ENCODE measurements around the gene ZNF674.
"Not testable (repeated sequence)": the region's sequence is repeated elsewhere in the genome, so short reads cannot be mapped to it uniquely, and the experiment has no call there.

Gene ZNF674

DNA sequence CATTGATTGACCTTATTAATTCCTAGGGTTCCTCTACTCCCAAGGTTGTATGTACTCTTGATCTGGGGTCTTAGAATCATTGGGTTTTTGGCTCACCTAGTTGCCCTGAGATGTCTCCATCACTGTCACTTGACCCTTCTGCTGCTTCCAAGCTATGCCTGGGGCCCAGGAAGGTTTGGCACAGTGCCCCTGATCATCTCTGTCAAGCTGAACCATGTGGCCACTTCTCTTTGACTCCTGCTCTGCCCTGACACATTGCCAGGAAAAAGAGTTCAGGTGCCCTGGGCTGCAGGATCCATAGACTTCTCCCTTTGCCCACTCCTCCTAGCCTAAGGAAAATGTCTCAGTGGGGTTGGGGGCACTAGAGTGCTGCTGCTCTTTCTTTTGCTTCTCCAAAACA lies 24.4 kb upstream of the ZNF674 start:
- DNase-seq (ENCODE audit: low read depth): no peak

DNA sequence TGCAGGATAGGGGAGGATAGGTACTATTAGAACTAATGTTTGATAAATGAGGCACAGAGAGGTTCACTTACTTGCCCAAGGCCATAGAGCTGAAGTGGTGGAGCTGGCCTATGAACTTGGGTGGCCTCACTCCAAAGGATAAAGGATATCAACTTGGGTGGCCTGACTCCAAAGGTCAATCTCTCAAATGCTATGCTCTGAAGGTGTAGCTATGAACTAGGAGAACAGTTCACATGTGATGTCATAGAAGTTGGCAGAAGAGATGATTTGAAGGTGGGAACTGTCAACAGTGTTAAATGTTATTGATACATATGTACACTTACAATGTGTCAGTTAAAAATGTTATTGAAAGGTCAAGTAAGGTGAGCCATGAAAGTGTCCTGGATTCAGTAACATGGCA lies 22.2 kb upstream of the ZNF674 start:
- DNase-seq (ENCODE audit: low read depth): no peak

DNA sequence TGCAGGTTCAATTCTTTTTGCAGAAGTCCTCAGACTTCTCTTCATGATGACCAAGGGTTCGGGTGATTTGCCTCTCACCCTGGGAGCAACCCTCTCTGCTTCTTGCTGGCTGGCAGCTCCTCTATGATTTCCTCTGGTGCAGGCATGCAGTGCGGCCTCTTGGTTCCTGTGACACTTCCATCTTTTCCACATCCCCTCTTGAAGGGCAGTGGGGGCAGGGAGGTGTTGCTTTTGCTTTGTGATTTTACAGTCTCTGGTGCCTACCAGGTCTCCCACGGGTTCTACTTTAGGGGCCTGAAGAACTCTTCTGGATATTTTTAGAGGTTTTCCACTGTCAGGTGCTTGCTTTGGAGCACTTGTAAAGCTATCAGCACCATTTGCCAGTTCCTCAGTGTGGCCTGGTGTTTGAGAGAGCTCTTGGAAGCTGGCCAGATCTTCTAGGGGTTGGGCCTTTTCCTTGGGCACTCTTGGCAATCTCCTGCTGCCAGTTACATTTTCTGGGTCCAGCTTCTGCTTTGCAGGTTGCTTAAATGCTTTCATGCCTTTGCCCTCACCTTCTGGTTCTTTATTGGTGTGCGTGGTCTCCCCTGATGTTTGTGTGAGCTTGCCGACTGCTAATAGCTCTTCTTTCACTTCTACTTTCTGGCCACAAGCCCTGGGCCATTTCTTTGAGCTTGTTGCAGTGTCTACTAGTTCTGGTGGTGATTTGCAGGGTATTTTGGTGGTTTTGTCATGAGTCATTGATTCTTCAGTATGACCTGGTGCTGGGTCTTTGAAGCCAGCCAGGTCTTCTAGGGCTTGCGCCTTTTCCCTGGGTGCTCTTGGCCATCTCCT lies 16.8 kb upstream of the ZNF674 start:
- DNase-seq (ENCODE audit: low read depth): no peak

DNA sequence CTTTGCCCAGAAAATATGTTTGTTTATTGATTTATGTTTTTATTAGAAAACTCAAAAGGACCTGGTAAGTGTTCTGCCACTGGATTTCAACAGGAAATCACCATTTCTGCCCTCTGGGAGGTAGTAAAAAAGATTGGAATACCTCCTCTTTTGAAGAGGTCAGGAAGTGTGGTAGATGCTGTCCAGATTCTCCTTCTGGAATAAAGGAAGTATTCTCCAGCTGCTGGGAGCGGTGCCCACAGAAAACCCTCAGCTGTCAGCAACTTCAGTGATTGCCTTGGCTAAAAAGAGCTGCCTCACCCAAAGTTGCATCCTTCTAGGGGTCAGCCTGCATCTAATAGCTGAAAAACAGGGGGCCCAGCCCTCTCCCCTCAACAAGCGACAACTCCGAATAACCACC lies 13.8 kb upstream of the ZNF674 start:
- DNase-seq (ENCODE audit: low read depth): no peak

DNA sequence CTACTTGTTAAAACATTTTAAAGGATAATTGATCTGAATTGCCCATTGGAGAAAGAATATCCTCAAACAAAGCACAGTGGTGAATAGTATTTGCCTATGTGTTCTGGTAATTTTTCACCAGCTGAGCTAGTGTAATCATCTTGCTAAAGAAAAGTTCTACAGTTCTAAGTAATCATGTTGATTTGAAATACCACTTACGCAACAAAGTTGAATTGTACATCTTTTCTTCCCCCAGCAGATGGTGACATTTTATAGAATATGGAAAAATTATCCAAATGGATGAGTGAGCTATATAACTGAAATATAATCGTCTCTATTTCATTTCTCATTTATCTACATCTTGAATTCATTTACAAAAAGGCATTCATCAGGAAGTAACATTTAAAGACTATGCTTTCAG lies 9.7 kb upstream of the ZNF674 start:
- no peak for DNase-seq (ENCODE audit: low read depth)

DNA sequence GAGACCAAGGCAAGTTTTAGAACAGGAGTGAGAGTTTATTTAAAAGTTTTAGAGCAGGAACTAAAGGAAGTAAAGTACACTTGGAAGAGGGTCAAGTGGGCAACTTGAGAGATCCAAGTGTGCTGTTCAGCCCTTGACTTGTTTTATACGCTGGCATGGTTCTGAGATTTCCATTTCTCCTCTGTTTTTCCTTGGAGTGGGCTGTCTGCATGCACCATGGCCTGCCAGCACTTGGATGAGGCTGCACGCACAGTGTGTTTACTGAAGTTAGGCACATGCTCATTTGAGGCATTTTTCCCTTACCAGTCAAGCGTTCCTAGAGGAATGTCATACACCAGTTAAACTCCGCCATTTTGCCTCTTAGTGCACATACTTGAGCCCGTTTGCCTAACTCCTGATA lies 8.7 kb upstream of the ZNF674 start:
- DNase-seq (ENCODE audit: low read depth): no peak

DNA sequence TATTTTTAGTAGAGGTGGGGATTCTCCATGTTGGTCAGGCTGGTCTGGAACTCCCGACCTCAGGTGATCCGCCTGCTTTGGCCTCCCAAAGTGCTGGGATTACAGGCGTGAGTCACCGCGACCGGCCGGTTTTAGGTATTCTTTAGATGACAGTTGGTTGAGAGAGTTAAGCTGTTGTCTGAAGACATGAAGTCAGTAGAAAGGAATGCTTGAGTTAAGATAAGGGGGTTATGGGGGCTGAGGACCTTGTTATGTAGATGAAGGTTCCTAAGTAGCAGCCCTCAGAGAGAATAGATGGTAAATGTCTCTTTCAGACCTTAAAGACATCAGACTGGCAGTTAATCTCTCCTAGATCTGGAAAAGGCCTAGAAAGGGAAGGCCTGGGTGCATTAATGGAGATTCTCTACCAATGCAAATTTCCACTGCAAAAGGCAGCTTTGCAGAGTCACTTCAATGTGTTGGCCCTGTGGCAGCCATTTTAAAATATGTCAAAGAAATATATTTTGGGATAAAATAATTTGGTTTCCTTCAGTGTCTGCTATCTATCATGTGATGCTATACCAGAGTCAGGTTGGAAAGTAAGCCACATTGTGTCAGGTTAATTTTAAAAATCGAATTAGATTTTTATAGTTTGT lies 6.4 kb upstream of the ZNF674 start:
- DNase-seq (ENCODE audit: low read depth): no peak

DNA sequence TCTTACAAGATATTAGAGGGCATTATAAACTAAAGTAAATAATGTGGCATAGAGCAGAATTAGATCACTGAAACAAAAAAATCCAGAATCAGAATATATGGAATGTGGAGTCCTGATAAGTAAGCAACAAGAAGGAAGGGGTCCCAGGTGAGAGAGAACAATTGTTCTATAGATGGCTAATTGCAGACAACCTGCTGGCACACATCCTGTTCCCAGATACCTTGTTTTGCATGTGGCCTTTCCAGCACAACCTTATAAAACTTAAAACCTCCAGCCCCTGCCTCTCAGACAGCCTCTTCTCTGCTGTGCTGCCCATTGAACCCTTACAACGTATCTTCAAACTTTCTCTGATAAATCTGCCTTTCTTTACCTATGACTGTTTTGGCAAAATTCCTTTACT lies 4.7 kb upstream of the ZNF674 start:
- no peak for DNase-seq (ENCODE audit: low read depth)

DNA sequence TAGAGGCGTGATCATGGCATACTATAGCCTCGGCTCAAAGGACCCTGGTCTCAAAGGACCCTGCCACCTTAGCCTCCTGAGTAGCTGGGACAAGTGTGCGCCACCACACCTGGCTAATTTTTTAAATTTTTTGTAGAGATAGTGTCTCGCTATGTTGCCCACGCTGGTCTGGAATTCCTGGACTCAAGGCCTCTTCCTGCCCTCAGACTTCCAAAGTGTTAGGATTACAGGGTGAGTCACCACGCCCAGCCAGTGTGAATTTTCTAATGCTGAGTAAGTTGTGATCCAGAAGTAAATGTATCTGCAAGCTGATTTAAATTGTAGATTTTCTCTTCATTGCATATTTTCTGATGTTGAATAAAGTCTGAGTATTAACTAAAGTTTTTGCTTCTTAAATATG lies 2.6 kb upstream of the ZNF674 start:
- DNase-seq (ENCODE audit: low read depth): no peak

DNA sequence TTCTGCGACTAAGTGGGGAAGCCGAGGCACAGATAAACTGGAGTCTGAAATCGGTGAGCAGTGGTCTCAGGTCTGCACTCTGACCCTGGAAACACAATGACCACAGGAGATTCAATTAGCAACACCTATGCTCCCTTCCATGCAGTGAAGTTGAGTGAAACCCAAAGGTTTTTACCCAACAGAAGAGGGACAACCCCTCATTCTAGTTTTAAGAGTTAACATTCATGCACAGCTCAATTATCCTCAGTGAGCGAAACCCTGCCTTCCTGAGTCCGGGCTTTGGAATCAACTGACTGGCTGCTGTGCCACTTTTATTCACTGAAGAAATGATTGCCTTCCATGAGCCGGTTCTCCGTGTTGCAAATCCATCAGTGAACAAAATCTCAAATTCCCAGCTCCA lies 694 bp downstream of the ZNF674 start:
- not testable (repeated sequence) for DNase-seq (ENCODE audit: low read depth)

DNA sequence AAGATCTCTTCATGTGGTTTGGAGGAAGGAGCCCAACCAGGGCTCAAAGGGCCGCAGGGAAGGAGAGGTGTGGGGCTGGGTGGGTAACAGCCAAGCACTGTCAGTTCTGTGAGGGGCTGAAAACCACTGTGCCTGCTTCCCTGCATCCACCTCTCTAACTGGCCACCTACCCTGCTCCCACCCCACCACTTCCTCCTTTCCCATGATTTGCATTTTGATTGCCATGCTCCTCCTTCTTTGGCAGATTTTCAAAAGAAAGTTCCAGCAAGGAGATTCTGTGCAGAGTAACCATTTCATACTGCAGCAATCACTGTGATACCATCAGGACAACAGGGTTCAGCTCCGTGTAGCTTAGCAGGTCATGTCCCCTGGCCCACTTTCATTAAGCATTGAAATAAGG lies 1.8 kb downstream of the ZNF674 start:
- no peak for DNase-seq (ENCODE audit: low read depth)

DNA sequence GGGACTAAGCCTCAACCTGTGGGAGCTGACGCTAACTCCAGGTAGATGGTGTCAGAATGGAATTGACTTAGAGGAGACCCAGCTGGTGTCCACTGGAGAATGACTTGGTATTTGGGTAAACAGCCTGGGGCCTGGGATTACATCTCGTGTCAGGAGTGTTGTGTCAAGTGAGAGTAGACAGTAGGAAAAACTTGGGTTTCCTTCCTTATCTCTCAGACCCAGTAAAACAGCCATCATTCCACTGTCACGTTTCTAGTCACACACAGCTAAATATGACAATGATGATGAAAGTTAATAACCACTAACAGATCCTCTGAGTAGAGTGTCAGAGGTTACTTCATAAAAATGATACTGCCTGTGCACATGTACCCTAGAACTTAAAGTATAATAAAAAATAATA lies 13.8 kb downstream of the ZNF674 start:
- no peak for DNase-seq (ENCODE audit: low read depth)

DNA sequence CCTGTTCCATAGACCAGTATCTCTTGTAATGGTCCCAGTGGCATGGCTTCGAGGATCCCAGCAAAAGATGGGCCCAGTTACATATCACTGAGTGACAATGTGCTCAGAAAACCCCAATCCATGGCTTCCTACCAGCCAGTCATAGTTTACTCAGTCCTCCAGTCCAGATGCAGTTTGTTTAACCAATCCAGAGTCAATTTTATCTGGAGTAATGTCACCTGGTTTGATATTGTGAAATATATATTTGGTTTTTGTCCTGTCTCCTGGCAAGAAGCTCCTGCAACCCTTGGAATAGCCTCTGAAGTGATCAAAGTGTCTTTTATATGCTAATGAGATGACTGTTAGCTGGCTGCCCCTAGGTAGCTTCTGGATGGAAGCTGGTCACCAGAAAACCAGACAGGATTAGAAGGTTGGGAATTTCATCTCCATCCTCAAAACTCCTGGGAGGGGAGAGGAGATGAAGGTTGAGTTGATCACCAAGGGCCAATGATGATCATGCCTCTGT lies 14.8 kb downstream of the ZNF674 start:
- not testable (repeated sequence) for DNase-seq (ENCODE audit: low read depth)

DNA sequence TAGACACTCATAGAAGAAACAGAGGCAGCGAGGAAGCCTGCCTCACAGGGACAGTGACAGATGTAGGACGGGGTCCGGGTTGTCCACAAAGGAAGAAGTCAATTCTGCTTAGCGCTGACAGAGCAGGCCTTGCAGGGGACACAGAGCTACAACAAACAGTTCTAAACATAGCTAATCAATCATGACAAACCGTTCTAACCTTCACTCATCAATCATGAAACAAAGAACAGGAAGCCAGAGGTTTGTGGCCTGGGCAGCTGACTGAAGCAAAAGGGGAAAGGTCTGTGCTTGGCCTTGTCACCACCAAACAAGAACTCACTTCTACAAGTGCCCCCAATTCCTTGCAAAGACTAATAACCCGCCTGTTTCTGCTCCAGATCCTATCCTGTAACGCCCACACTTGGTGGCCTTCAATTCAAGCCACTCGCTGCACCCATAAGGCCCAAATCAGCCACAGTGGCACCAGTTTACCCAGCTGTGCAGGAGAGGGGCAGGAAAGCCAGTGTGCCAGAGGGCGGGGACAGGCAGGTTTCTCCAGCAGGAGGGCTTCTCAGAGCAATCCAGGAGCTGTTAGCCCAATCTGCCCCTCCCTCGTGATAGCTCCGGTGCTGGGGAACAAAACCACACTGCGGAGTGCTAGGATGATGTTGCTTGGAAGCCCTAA lies 15.3 kb downstream of the ZNF674 start:
- DNase-seq (ENCODE audit: low read depth): not testable (repeated sequence)

DNA sequence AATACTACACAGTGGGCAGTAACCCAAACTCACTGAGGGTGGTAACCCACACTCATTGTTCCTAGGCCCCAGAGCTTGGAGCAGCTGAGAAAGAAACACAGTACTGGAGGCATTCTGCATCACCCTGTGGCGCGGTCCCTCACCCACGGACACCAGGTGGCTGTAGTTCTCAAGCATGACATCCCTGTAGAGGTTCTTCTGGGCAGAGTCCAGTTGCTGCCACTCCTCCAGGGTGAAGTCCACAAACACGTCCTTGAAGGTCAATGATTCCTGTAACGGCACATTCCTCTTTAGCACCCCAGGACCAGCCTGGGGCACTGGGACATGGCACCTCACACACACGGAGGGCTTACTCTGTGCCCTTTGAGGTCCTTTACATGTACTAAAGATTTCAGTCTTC lies 16.6 kb downstream of the ZNF674 start:
- not testable (repeated sequence) for DNase-seq (ENCODE audit: low read depth)

DNA sequence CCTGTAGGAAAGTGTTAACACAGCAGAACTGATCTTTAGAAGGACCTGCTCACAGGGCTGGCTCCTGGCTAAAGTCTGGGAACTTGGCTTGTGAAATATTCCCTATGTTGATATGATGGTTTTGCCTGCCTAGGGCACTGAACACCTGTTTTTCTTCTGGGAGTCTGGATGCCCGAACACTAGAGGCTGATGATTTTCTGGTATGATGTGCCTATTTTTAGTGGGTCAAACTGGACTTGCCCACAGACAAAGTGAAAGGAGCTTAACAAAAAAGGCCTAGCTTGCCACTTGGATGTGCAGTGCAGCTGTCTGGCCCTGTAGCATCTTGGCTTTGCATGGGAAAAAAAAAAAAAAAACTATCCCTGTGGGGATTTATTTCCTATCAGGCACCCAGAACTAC lies 39.1 kb downstream of the ZNF674 start:
- no peak for DNase-seq (ENCODE audit: low read depth)

DNA sequence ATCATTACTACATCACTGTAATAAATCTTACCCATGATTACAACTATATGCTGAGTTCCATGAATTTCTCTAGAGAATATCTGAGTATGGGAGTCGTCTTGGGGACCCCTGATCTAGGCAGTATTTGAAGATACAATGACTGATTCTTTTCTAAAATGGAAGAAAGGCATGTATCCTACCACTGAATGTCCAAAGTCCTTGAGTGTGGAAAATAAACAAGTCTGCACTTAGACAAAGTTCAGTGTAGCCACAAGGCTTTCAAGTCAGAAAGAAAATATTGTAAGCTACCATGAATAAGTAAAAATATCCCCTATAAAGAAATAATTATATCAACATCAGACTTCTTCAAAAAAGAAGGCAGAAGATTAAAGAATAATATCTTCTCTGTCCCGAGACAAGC lies 42.4 kb downstream of the ZNF674 start:
- no peak for DNase-seq (ENCODE audit: low read depth)

DNA sequence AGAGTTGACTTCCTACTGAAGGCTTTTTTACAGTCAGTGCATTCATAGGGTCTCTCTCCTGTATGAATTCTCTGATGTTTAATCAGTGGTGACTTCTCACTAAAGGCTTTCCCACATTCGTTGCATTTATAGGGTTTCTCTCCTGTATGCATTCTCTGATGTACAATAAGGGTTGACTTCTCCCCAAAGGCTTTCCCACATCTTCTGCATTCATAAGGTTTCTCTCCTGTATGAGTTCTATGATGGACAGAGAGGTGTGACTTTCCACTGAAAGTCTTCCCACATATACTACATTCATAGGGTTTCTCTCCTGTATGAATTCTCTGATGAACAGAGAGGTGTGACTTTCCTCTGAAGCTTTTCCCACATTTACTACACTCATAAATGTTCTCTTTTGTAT lies 45.2 kb downstream of the ZNF674 start:
- no peak for DNase-seq (ENCODE audit: low read depth)

DNA sequence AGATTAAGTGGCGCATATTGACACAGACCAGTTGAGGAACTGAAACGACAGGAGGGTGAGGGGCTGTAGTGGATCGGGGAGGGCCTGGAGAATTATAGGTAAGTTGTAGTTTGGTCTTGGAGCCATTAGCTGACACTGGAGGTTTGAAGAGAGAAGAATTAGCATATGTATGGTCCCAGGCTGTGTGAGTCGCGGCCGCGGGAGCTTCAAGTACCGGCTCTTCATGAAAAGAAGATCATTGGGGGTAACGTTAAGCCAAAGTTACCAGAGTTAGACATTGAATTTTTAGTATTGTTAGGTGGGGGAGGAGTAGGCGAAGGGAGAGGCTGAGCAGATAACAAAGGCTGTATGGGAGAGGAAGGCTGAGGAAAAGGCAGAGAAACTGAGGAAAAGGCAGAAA lies 56.5 kb downstream of the ZNF674 start:
- no peak for DNase-seq (ENCODE audit: low read depth)

DNA sequence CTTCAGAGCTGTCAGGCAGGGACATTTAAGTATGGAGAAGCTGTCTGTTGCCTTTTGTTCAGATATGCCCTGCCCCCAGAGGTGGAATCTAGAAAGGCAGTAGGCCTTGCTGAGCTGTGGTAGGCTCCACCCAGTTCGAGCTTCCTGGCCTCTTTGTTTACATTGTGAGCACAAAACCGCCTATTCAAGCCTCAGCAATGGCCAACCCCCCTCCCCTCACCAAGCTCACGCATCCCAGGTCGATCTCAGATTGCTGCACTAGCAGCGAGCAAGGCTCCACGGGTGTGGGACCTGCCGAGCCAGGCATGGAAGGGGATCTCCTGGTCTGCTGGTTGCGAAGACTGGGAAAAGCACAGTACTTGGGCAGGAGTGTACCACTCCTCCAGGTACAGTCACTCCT lies 59.3 kb downstream of the ZNF674 start:
- DNase-seq (ENCODE audit: low read depth): no peak

DNA sequence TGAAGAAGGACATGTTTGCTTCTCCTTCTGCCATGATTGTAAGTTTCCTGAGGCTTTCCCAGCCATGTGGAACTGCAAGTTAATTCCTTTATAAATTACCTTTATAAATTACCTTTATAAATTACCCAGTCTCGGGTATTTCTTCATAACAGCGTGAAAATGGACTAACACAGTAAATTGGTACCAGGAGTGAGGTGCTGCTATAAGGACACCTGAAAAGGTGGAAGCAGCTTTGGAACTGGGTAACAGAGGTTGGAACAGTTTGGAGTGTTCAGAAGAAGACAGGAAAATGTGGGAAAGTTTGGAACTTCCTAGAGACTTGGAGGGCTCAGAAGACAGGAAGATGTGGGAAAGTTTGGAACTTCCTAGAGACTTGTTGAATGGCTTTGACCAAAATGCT lies 66.6 kb downstream of the ZNF674 start:
- DNase-seq (ENCODE audit: low read depth): not testable (repeated sequence)

DNA sequence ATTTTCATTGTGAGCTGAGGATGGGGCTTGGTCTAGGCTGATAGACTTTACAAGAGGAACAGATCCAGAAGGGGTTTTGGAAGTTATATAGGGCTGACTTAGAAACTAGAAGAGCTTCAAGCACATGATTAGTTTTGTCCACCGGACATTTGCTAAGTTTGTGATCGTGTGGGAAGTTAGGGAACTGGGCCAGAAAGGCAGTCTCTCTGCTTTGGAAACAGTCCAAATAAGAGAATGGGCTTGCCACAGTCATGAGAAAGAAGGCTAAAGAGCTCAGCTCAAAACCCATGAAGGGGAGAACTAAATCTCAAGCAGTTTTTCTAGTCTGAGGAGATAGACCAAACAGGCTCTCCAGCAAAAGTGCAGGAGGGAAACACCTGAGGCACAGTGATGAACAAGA lies 67.8 kb downstream of the ZNF674 start:
- no peak for DNase-seq (ENCODE audit: low read depth)

DNA sequence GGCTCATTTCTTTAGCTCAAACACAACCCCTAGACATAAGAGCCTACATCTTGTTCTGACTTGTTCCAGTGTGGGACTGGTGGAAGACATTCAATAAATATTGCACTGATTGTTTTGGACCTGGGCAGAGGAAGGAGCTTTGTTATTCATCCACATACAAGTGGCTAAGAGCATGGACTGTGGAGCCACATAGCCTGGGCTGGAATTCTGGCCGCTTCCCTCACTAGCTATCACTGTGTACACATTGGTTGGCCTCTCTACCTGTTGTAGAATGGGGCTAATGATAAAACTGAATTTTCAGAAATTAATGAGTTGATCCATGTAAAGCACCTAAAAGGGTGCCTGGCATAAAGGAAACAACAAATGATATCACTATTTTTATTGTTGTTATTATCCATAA lies 80.0 kb downstream of the ZNF674 start:
- DNase-seq (ENCODE audit: low read depth): no peak
